AG08396 (cell line): ENCODE data around the gene GDAP1L1.
A peak's percentile ranks its signal among the peaks of the same experiment; 100 is the strongest.

Experiments
- DNase-seq: peaks from one replicate; pipeline ENCODE4 v3.0.0; 2012; ENCODE audit warnings: low spot score, mixed read lengths

The GDAP1L1 gene

DNA sequence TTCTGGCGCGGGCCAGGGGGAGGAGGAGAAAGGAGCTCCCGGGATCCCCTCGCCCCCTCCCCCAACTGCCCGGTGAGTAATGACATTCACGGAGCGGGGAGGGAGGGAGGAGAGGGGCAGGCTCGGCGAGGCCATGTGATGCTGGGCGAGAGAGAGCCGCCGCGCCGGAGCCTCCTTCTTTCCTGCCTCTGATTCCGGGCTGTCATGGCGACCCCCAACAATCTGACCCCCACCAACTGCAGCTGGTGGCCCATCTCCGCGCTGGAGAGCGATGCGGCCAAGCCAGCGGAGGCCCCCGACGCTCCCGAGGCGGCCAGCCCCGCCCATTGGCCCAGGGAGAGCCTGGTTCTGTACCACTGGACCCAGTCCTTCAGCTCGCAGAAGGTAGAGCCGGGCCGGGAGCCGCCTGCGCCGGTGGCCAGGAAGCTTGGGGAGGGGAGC is at the start of gene GDAP1L1:
GDAP1L1 (plus strand) TSS at position 178 of the 441 bp plus-strand sequence; CDS start at position 205, 27 bp downstream.
- no peak for DNase-seq

DNA sequence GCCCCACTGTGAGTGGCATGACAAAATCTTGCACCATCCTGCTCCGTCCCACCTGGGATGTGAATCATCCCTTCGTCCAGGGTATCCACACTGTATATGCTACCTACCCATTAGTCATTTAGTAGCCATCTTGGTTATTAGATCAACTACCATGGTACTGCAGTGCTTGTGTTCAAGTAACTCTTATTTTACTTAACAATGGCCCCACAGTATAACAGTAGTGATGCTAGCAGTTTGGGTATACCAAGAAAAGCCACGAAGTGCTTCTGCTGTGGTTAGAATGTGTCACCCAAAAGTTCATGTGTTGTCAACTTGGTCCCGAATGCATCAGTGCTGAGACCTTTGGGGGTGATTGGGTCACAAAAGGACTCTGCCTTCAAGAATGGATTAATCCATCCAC is 48.2 kb upstream of the GDAP1L1 start:
- DNase-seq: no peak

DNA sequence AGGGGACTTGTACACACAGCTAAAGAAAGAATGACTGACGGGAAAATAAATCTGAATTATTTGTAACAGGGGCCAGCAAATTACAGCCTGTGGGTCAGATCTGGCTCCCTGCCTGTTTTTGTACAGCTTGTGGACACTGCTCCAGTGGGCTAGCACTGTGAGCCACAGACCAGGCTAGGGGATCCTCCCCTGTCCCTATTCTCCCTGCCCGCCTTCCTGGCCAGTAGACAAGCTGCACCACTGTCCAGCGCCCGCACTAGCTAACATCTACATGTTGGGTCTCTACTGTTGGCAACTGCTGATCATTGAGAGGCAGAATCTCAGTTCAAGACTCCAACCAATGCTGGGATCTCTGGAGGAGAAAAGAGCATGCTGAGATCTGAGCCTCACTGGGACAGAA is 47.2 kb upstream of the GDAP1L1 start:
- DNase-seq: no peak

- no peak for DNase-seq
Observed at GRCh38 chr20:44200371-44200770, 46.7 kb upstream of the GDAP1L1 start.

GRCh38 chr20:44200983-44201382 is 46.1 kb upstream of the GDAP1L1 start:
- no peak for DNase-seq

- no peak for DNase-seq
Observed at GRCh38 chr20:44203161-44203560, 43.9 kb upstream of the GDAP1L1 start.

- DNase-seq: peak; percentile 79
Observed at GRCh38 chr20:44204156-44204831, 42.8 kb upstream of the GDAP1L1 start.

GRCh38 chr20:44204832-44205215 is 42.3 kb upstream of the GDAP1L1 start:
- DNase-seq: no peak

GRCh38 chr20:44206132-44206531 is 41.0 kb upstream of the GDAP1L1 start:
- no peak for DNase-seq

- no peak for DNase-seq
Observed at GRCh38 chr20:44207126-44207723, 39.9 kb upstream of the GDAP1L1 start.

DNA sequence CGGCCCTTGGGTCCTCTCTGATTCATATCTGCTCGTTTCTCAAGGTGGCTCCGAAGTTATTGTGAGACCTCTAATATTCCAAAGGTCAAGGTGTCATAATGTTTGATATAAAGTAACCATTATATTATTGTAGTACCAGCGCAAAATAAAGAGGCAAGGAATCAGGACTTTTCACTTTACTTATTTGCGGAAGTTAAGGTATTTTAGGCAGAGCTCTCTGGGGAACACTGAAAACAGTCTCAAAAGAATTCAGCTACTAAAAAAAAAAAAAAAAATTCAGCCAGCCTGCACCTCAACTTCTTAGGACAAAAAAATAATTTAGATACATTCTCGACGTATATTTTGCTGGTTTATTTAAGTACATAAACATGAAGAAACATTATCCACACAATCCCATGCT is 38.9 kb upstream of the GDAP1L1 start:
- DNase-seq: no peak

GRCh38 chr20:44208770-44209169 is 38.3 kb upstream of the GDAP1L1 start:
- no peak for DNase-seq

DNA sequence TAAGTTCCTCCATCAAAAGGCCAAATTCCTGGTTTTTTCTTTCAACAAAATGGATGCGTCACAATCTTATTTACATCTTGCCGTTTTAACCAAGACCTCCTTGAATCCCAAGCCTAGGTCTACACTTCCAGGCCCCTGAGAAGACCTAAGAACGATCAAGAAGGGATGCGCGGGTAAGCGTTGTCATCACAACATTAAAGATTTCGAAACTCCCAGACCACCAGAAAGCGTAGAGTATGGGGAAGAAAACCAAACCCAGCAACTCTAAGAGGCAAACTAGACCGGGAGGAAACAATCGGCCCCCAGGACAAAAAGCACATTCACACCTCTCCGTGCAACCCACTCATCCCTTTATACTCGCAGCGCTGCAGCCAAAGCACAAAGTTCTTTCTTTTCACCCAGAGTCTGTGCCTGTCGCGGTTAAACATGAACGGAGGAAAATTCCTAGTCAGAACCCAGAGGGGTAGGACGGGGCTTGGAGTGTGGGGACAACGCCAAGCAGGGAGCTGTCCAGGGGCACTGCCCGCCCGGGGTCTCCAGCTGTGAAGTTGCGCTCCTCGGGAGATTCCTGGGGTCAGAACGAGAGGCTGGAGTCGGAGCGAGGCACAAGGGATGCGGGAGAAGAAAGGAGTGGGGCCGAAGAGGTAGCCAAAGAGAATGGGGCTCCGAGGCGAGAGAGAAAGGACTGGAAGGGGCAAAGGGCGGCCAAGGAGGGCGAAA is 37.3 kb upstream of the GDAP1L1 start:
- DNase-seq: no peak

DNA sequence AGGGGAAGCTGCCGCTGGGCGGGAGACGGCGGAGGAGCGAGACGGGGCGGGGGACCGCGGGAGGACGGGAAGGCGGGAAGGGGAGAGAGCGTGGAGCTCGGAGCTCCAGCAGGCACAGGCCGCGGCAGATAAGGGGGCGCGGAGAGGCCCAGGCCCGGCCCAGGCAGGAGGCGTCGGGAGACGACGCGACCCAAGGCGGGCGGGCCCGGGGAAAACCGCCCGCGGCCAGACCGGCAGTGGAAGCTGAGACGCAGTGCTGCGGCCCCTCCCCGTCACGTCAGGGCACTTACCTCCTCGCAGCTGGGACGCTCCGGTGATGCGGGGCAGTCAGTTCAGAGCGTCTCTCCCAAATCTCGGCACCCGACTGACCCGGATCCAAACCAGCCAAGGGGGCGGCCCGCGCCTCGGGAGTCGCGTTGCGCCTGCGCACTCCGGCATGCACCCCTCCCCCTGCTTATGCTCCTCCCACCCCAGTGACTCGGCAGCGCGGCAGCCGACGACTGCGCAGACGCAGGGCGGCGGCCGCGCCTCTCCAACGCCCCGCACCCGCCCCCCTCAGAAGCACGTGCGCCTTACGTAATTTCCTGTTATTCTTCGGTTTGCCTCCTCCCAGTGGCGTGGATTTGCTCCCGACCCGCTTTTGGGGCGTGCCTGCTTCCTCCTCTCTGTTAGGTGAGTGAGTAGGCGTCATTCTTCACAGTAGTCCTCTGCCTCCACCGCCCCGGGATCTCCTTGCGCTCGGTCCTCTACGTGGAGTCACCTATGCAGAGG is 36.5 kb upstream of the GDAP1L1 start, which contains the start of gene OSER1:
OSER1 (minus strand) TSS at position 366 of the 771 bp plus-strand sequence. CDS start 3,814 bp downstream, outside the sequence.
- peak; percentile 100 for DNase-seq

- no peak for DNase-seq
Observed at GRCh38 chr20:44211177-44212039, 35.7 kb upstream of the GDAP1L1 start.

- no peak for DNase-seq
Observed at GRCh38 chr20:44212792-44213191, 34.3 kb upstream of the GDAP1L1 start.

GRCh38 chr20:44215125-44215524 is 32.0 kb upstream of the GDAP1L1 start:
- DNase-seq: peak; percentile 69

GRCh38 chr20:44217342-44218092 is 29.6 kb upstream of the GDAP1L1 start:
- DNase-seq: peak; percentile 63

DNA sequence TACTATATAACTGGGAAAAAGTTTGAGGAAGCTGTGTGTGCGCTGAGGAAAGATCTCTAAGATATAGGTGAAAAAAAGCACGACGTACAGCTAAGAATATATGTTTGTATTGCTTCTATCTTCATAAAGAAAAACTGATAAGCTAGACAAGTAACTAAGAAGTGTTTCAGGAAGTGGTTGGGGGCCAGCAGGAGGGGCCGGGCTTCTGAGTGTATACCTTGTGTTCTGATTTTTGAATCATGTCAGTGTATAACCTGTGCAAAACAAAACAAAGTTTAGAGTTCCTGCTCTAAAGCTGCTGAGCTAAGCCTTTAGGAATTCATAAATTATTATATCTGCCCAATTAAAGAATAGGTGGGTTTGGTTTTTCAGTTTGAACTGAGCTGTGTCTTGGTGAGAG is 28.7 kb upstream of the GDAP1L1 start:
- DNase-seq: no peak

- DNase-seq: no peak
Observed at GRCh38 chr20:44219170-44219730, 27.9 kb upstream of the GDAP1L1 start.
